ENCODE results near the gene PTPRM.

DNA sequence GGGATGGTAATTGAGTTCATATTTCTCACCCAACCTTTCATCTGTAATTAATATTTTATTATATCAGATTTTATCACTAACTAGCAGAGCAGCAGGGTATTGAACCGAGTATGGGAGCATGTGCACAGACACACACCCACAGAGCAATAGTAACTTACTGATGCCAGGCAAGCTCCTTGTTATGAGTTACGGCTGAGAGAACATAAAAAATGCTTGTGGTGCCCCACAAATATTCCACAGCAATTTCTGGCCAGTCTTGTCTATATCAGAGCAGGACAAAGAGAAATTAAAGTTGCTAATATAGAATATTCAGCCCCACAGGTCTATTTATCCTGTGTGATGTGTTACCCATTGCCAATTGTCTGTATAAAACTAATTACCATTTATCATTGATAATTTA is 540.3 kb downstream of the PTPRM start:
- TF ChIP-seq, protein P1, sequence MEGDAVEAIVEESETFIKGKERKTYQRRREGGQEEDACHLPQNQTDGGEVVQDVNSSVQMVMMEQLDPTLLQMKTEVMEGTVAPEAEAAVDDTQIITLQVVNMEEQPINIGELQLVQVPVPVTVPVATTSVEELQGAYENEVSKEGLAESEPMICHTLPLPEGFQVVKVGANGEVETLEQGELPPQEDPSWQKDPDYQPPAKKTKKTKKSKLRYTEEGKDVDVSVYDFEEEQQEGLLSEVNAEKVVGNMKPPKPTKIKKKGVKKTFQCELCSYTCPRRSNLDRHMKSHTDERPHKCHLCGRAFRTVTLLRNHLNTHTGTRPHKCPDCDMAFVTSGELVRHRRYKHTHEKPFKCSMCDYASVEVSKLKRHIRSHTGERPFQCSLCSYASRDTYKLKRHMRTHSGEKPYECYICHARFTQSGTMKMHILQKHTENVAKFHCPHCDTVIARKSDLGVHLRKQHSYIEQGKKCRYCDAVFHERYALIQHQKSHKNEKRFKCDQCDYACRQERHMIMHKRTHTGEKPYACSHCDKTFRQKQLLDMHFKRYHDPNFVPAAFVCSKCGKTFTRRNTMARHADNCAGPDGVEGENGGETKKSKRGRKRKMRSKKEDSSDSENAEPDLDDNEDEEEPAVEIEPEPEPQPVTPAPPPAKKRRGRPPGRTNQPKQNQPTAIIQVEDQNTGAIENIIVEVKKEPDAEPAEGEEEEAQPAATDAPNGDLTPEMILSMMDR (IDR thresholded peaks at IDR 0.05; ENCODE audit: extremely low read depth in 1 of 2, insufficient read depth in 1 of 2, low read depth in 1 of 2, low read length in 2 of 2): no peak
- TF ChIP-seq POLR2A (IDR thresholded peaks at IDR 0.05; ENCODE audit: low read depth, low read length) (no peak), POLR2AphosphoS5 (IDR thresholded peaks at IDR 0.05; ENCODE audit: insufficient read depth, low read depth, low read length) (no peak), EZH2 (IDR thresholded peaks at IDR 0.05; ENCODE audit: borderline replicate concordance, low read depth, low read length, severe bottlenecking) (no peak), MYC (IDR thresholded peaks at IDR 0.05; ENCODE audit: low read depth, low read length) (no peak), GATA2 (IDR thresholded peaks at IDR 0.05; ENCODE audit: insufficient read depth, insufficient read length, low read depth, low read length) (no peak), JUN (IDR thresholded peaks at IDR 0.05; ENCODE audit: borderline replicate concordance, insufficient read depth, insufficient read length, low read depth) (no peak)
- TF ChIP-seq, protein P2, sequence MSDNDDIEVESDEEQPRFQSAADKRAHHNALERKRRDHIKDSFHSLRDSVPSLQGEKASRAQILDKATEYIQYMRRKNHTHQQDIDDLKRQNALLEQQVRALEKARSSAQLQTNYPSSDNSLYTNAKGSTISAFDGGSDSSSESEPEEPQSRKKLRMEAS (IDR thresholded peaks at IDR 0.05; ENCODE audit: insufficient read depth, insufficient read length): no peak

Measured in endothelial cell of umbilical vein (primary cell).